ENCODE data around the gene MCEMP1.

MCEMP1 gene

GRCh38 chr19:7636691-7637373 lies 40.1 kb upstream of the MCEMP1 start, which contains the start of gene STXBP2:
TSS of gene STXBP2 (plus strand) at chr19:7637110. CDS start at chr19:7637150, 40 bp downstream.
- H3K27me3 ChIP-seq (ENCODE audit: control insufficient read depth in 1 of 2, insufficient read depth in 2 of 2, low read length in 2 of 2): peaks cover 0 to 7% of the 10 kb centered on the region in 2 donors
- H3K9ac ChIP-seq (ENCODE audit: low read depth in 1 of 2, low read length in 2 of 2): peak within 1 kb of the TSS; percentile 77 to 80
- H3K9me3 ChIP-seq (ENCODE audit: control insufficient read depth in 1 of 2, low read length in 2 of 2): peaks cover 0 to 2% of the 10 kb centered on the region in 2 donors
- peaks cover 6 to 29% of the 10 kb centered on the region in 2 donors for H3K4me1 ChIP-seq (ENCODE audit: control insufficient read depth in 1 of 2, insufficient read depth in 2 of 2, low read length in 2 of 2)
- peak within 1 kb of the TSS; percentile 87 to 93 for H3K4me3 ChIP-seq (ENCODE audit: low read depth in 1 of 2, low read length in 2 of 2)
- peaks cover 0 to 17% of the 10 kb centered on the region in 2 donors for H3K36me3 ChIP-seq (ENCODE audit: control insufficient read depth in 1 of 2, insufficient read depth in 2 of 2, low read length in 2 of 2)
- peak within 1 kb of the TSS; percentile 70 for H3K27ac ChIP-seq (ENCODE audit: low read depth, low read length)

DNA sequence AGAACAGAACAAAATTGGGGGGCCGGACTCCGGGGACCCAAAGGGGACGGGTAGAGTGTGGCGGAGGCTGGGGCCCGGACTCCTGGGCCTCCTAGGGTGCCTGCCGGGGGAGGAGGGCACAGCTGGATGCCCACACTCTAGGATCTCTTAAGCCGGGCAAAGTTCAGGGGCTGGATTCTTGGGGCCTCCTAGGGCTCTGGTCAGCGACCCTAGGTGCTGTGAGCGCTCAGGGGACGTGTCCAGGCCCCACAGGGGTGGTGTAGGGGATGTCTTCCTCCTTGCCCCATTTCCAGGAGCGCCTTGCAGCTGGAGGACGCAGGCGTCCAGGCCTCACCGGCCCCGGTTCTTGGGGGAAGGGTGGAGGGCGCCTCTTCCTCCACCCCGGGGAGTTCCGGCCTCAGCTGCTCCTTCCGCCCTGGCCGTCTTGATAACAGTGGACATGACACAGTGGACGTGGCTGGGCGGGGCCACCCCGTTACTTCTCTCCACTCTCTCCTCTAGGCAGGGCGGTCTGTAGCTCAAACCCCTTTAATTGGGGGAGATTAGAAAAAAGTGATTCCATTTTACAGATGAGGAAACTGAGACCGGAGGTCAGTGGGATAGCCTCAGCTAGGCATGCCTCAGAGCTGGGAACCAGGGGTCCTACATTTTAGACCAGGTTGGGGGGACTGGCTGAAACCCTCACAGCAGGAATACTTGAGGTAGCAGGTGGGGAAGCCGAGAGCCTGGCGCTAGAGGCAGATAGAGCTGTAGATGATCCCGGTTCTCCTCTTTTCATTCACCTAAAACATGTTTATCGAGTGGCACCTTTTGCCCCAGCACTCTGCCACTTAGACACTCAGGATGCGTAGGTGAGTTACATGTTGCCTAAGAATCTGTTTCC lies 39.3 kb upstream of the MCEMP1 start:
- peaks cover 6 to 29% of the 10 kb centered on the region in 2 donors for H3K4me1 ChIP-seq (ENCODE audit: control insufficient read depth in 1 of 2, insufficient read depth in 2 of 2, low read length in 2 of 2)
- peaks cover 0 to 7% of the 10 kb centered on the region in 2 donors for H3K27me3 ChIP-seq (ENCODE audit: control insufficient read depth in 1 of 2, insufficient read depth in 2 of 2, low read length in 2 of 2)
- H3K9me3 ChIP-seq (ENCODE audit: control insufficient read depth in 1 of 2, low read length in 2 of 2): peaks cover 0 to 2% of the 10 kb centered on the region in 2 donors
- peak overlapping the region; percentile 77 to 80 for H3K9ac ChIP-seq (ENCODE audit: low read depth in 1 of 2, low read length in 2 of 2)
- H3K36me3 ChIP-seq (ENCODE audit: control insufficient read depth in 1 of 2, insufficient read depth in 2 of 2, low read length in 2 of 2): peaks cover 0 to 18% of the 10 kb centered on the region in 2 donors
- H3K4me3 ChIP-seq (ENCODE audit: low read depth in 1 of 2, low read length in 2 of 2): peak overlapping the region; percentile 87 to 93
- H3K27ac ChIP-seq (ENCODE audit: low read depth, low read length): peak overlapping the region; percentile 70

GRCh38 chr19:7638802-7639465 lies 38.0 kb upstream of the MCEMP1 start:
- Histone ChIP-seq H3K36me3 (ENCODE audit: control insufficient read depth in 1 of 2, insufficient read depth in 2 of 2, low read length in 2 of 2) (peaks cover 0 to 22% of the 10 kb centered on the region in 2 donors), H3K27ac (ENCODE audit: low read depth, low read length) (no peak overlapping the region), H3K27me3 (ENCODE audit: control insufficient read depth in 1 of 2, insufficient read depth in 2 of 2, low read length in 2 of 2) (peaks cover 0 to 7% of the 10 kb centered on the region in 2 donors), H3K9me3 (ENCODE audit: control insufficient read depth in 1 of 2, low read length in 2 of 2) (peaks cover 0 to 2% of the 10 kb centered on the region in 2 donors), H3K9ac (ENCODE audit: low read depth in 1 of 2, low read length in 2 of 2) (no peak overlapping the region), H3K4me1 (ENCODE audit: control insufficient read depth in 1 of 2, insufficient read depth in 2 of 2, low read length in 2 of 2) (peaks cover 6 to 29% of the 10 kb centered on the region in 2 donors), H3K4me3 (ENCODE audit: low read depth in 1 of 2, low read length in 2 of 2) (no peak overlapping the region)

DNA sequence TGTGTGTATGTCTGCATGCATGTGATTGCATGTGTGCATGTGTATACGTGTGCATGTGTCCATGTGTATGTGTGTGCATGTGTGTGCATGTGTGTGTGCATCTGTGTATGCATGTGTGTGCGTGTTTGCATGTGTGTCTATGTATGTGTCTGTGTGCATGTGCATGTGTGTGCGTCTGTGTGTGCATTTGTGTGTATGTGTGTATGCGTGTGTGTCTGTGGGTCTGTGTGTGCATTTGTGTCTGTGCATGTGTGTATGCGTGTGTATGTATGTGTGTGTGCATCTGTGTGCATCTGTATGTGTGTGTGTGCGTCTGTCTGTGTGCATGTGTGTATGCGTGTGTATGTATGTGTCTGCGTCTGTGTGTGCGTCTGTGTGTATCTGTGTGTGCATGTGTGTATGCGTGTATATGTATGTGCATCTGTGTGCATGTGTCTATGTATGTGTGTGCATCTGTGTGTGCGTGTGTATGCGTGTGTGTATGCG lies 37.0 kb upstream of the MCEMP1 start:
- Histone ChIP-seq H3K27ac (ENCODE audit: low read depth, low read length) (no peak overlapping the region), H3K4me1 (ENCODE audit: control insufficient read depth in 1 of 2, insufficient read depth in 2 of 2, low read length in 2 of 2) (peaks cover 6 to 29% of the 10 kb centered on the region in 2 donors), H3K36me3 (ENCODE audit: control insufficient read depth in 1 of 2, insufficient read depth in 2 of 2, low read length in 2 of 2) (peaks cover 0 to 27% of the 10 kb centered on the region in 2 donors), H3K9ac (ENCODE audit: low read depth in 1 of 2, low read length in 2 of 2) (no peak overlapping the region), H3K27me3 (ENCODE audit: control insufficient read depth in 1 of 2, insufficient read depth in 2 of 2, low read length in 2 of 2) (peaks cover 0 to 7% of the 10 kb centered on the region in 2 donors), H3K9me3 (ENCODE audit: control insufficient read depth in 1 of 2, low read length in 2 of 2) (peaks cover 0 to 2% of the 10 kb centered on the region in 2 donors), H3K4me3 (ENCODE audit: low read depth in 1 of 2, low read length in 2 of 2) (peak overlapping the region in 1 of 2 donors; percentile 21)

DNA sequence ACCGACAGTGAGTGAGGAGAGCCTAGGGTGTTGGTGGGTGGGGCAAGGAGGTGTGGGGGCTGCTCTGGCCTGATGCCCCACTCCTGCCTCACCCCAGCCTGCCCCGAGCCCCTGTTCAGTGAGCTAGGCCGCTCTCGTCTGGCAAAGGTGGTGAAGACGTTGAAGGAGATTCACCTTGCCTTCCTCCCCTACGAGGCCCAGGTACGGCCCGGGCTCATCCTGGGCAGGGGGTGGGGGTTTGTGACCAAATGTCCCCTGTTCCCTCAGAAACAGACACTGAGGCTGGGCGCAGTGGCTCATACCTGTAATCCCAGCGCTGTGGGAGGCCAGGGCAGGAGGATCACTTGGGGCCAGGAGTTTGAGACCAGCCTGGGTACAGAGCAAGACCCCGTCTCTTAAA lies 36.1 kb upstream of the MCEMP1 start:
- Histone ChIP-seq H3K9me3 (ENCODE audit: control insufficient read depth in 1 of 2, low read length in 2 of 2) (peaks cover 0 to 2% of the 10 kb centered on the region in 2 donors), H3K36me3 (ENCODE audit: control insufficient read depth in 1 of 2, insufficient read depth in 2 of 2, low read length in 2 of 2) (peaks cover 0 to 35% of the 10 kb centered on the region in 2 donors), H3K27me3 (ENCODE audit: control insufficient read depth in 1 of 2, insufficient read depth in 2 of 2, low read length in 2 of 2) (peaks cover 0 to 7% of the 10 kb centered on the region in 2 donors)

GRCh38 chr19:7641290-7642276 lies 35.3 kb upstream of the MCEMP1 start:
- peaks cover 0 to 35% of the 10 kb centered on the region in 2 donors for H3K36me3 ChIP-seq (ENCODE audit: control insufficient read depth in 1 of 2, insufficient read depth in 2 of 2, low read length in 2 of 2)

More for the DNA sequence above, 36.1 kb upstream of the MCEMP1 start:
- H3K4me1 ChIP-seq (ENCODE audit: control insufficient read depth in 1 of 2, insufficient read depth in 2 of 2, low read length in 2 of 2): peaks cover 6 to 29% of the 10 kb centered on the region in 2 donors
- H3K9ac ChIP-seq (ENCODE audit: low read depth in 1 of 2, low read length in 2 of 2): no peak overlapping the region
- H3K4me3 ChIP-seq (ENCODE audit: low read depth in 1 of 2, low read length in 2 of 2): no peak overlapping the region
- H3K27ac ChIP-seq (ENCODE audit: low read depth, low read length): no peak overlapping the region

GRCh38 chr19:7642295-7643030 lies 34.4 kb upstream of the MCEMP1 start:
- Histone ChIP-seq H3K4me3 (ENCODE audit: low read depth in 1 of 2, low read length in 2 of 2) (no peak overlapping the region), H3K9ac (ENCODE audit: low read depth in 1 of 2, low read length in 2 of 2) (no peak overlapping the region), H3K27ac (ENCODE audit: low read depth, low read length) (no peak overlapping the region), H3K4me1 (ENCODE audit: control insufficient read depth in 1 of 2, insufficient read depth in 2 of 2, low read length in 2 of 2) (peaks cover 6 to 20% of the 10 kb centered on the region in 2 donors), H3K27me3 (ENCODE audit: control insufficient read depth in 1 of 2, insufficient read depth in 2 of 2, low read length in 2 of 2) (peaks cover 0 to 7% of the 10 kb centered on the region in 2 donors), H3K36me3 (ENCODE audit: control insufficient read depth in 1 of 2, insufficient read depth in 2 of 2, low read length in 2 of 2) (peaks cover 0 to 35% of the 10 kb centered on the region in 2 donors), H3K9me3 (ENCODE audit: control insufficient read depth in 1 of 2, low read length in 2 of 2) (peaks cover 0 to 2% of the 10 kb centered on the region in 2 donors)

More at GRCh38 chr19:7641290-7642276, 35.3 kb upstream of the MCEMP1 start:
- no peak overlapping the region for H3K27ac ChIP-seq (ENCODE audit: low read depth, low read length)
- peaks cover 0 to 2% of the 10 kb centered on the region in 2 donors for H3K9me3 ChIP-seq (ENCODE audit: control insufficient read depth in 1 of 2, low read length in 2 of 2)
- peaks cover 0 to 7% of the 10 kb centered on the region in 2 donors for H3K27me3 ChIP-seq (ENCODE audit: control insufficient read depth in 1 of 2, insufficient read depth in 2 of 2, low read length in 2 of 2)
- no peak overlapping the region for H3K4me3 ChIP-seq (ENCODE audit: low read depth in 1 of 2, low read length in 2 of 2)
- peaks cover 6 to 23% of the 10 kb centered on the region in 2 donors for H3K4me1 ChIP-seq (ENCODE audit: control insufficient read depth in 1 of 2, insufficient read depth in 2 of 2, low read length in 2 of 2)
- no peak overlapping the region for H3K9ac ChIP-seq (ENCODE audit: low read depth in 1 of 2, low read length in 2 of 2)

GRCh38 chr19:7643031-7643415 lies 33.9 kb upstream of the MCEMP1 start:
- Histone ChIP-seq H3K4me3 (ENCODE audit: low read depth in 1 of 2, low read length in 2 of 2) (no peak overlapping the region), H3K27ac (ENCODE audit: low read depth, low read length) (no peak overlapping the region), H3K4me1 (ENCODE audit: control insufficient read depth in 1 of 2, insufficient read depth in 2 of 2, low read length in 2 of 2) (peaks cover 2 to 15% of the 10 kb centered on the region in 2 donors), H3K9ac (ENCODE audit: low read depth in 1 of 2, low read length in 2 of 2) (no peak overlapping the region), H3K27me3 (ENCODE audit: control insufficient read depth in 1 of 2, insufficient read depth in 2 of 2, low read length in 2 of 2) (peaks cover 0 to 7% of the 10 kb centered on the region in 2 donors), H3K9me3 (ENCODE audit: control insufficient read depth in 1 of 2, low read length in 2 of 2) (peaks cover 0 to 2% of the 10 kb centered on the region in 2 donors), H3K36me3 (ENCODE audit: control insufficient read depth in 1 of 2, insufficient read depth in 2 of 2, low read length in 2 of 2) (peaks cover 0 to 35% of the 10 kb centered on the region in 2 donors)
